ENCODE data around the gene ZPBP2.

The ZPBP2 gene

GRCh38 chr17:39913989-39914388 lies 46.0 kb downstream of the ZPBP2 start:
- DNase-seq (ENCODE audit: low read depth) = no peak

GRCh38 chr17:39915559-39915958 lies 47.6 kb downstream of the ZPBP2 start:
- no peak for DNase-seq (ENCODE audit: low read depth)

- DNase-seq (ENCODE audit: low read depth) = no peak
Measured at GRCh38 chr17:39916918-39917317, 48.9 kb downstream of the ZPBP2 start.

- no peak for DNase-seq (ENCODE audit: low read depth)
Measured at GRCh38 chr17:39919087-39919683, 51.2 kb downstream of the ZPBP2 start.

GRCh38 chr17:39920218-39921210 lies 52.5 kb downstream of the ZPBP2 start:
- DNase-seq (ENCODE audit: low read depth) = no peak

- DNase-seq (ENCODE audit: low read depth) = no peak
Measured at GRCh38 chr17:39921323-39921722, 53.3 kb downstream of the ZPBP2 start.

GRCh38 chr17:39922006-39922405 lies 54.0 kb downstream of the ZPBP2 start:
- DNase-seq (ENCODE audit: low read depth) = no peak

- DNase-seq (ENCODE audit: low read depth) = no peak
Measured at GRCh38 chr17:39923230-39923629, 55.2 kb downstream of the ZPBP2 start.

GRCh38 chr17:39923836-39924690 lies 56.1 kb downstream of the ZPBP2 start:
- DNase-seq (ENCODE audit: low read depth) = no peak

GRCh38 chr17:39924691-39925055 lies 56.7 kb downstream of the ZPBP2 start:
- no peak for DNase-seq (ENCODE audit: low read depth)

GRCh38 chr17:39925282-39926134 lies 57.5 kb downstream of the ZPBP2 start:
- DNase-seq (ENCODE audit: low read depth) = no peak

- no peak for DNase-seq (ENCODE audit: low read depth)
Measured at GRCh38 chr17:39926135-39926587, 58.2 kb downstream of the ZPBP2 start.

GRCh38 chr17:39926588-39927100 lies 58.6 kb downstream of the ZPBP2 start:
- peak; percentile 21 for DNase-seq (ENCODE audit: low read depth)
